GM19240 (cell line): Measurements from ENCODE around the gene PSMA8.
"Not testable (repeated sequence)": the region's sequence is repeated elsewhere in the genome, so short reads cannot be mapped to it uniquely, and the experiment has no call there.

Source experiments
- DNase-seq: peaks from one replicate; pipeline ENCODE4 v3.0.0; 2011; ENCODE audit warnings: low spot score; ENCODE audit not compliant: insufficient read length

The PSMA8 gene

DNA sequence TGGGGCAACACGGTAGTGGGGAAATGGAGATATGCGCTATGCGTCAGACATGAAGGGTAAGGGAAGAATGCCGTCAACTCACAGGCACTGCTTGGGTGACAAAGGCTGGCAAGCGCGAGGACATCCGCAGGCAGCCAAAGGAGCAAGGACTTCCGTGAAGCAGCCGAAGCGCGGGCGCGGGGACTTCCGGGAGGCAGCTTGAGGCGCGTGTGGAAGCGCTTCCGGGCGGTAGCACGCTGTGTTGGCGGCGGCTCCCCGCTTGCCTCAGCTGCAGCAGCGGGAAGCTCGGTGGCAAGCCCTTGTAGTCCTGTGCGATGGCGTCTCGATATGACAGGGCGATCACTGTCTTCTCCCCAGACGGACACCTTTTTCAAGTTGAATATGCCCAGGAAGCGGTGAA lies at the start of gene PSMA8:
Gene PSMA8, plus strand, starts transcription at position 218 of the 400 bp plus-strand sequence. Its CDS starts 97 bp downstream, at position 315.
- DNase-seq, result no peak

DNA sequence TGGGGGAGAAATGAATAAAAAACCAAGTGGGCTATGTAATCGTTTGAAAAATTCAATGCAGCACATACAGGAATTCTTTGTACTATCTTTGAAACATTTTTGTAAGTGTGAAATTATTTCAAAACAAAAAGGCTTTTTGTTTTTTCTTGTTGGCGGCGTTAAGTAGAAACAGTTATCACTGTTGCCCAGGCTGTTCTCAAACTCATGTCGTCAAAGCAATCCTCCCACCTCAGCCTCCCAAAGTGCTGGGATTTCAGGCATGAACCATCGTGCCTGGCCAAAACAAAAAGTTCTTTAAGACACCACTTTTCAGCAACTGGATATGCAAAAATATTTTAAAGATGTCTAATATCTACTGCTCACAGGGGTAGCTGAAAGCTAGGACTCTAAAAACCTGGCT lies 48.6 kb upstream of the PSMA8 start:
- DNase-seq, result no peak

DNA sequence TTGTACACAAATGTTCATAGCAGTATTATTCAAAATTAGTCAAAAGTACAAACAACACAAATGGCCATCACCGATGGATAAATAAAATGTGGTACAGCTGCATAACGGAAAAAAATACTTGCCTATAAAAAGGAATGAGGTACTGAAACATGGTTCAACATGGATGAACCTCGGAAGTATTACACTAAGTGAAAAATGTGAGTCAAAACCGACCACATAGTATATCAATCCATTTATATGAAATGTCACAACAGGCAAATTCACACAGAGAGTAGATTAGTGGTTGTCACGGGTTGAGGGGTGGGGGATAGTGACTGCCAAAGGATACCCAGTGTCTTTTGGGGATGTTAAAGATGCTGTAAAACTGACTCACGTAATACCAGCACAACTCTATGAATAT lies 46.7 kb upstream of the PSMA8 start:
- no peak for DNase-seq

DNA sequence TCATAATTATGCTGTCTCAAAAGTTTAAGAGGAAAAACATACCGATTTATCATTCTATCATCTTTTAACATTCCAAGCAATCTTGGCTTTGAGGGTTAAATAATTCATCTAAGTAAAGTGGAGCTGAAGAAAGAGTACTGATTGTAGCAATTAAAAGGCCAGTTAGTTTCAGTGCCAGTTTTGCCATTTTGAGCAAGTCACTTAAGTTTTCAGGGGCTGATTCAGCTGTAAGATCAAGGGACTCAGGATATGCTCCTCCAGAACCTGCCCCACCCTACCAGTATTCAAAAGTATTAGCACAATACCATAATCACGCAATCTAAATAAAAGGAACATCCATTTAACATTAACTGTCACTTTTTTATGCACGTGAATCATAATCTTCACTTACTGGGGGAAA lies 45.2 kb upstream of the PSMA8 start:
- DNase-seq, result no peak

DNA sequence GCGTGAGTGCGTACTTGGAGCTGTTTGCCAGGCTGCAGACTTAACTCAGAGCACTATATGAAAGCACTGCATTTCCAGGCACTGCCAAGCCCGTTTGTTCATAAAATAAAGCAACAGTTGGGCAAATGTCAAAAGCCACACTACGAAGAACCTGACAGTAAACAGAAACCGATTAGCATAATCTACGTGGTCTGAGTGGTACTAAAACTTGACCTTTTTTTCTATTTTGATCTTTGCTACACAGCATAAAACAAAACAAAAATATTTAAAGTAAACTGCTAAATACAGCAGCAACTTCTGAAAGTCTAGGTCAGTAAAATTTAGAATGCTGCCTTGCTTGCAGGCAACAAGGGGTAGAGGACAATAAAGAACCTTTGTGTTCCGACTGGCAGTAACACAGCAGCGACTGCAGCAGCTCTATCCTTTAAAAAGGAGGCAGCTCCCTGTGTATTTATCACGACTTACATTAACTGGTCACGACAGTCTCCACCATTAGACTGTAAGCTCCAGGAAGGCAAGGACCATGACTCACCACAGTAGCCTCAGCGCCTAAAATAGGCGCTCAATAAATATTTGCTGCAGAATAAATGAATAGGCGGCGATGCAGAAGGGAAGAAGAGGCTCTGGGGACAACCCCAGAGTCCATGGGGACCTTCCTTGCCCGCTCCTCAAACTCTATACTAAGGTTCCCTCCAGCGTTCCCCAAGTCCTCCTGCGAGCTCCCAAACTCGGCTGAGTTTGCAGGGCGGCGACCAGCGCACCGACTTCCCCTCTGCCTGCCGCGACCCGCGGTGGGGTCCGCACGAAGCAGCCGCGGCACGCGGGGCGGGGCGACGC lies 44.2 kb upstream of the PSMA8 start:
- no peak for DNase-seq

DNA sequence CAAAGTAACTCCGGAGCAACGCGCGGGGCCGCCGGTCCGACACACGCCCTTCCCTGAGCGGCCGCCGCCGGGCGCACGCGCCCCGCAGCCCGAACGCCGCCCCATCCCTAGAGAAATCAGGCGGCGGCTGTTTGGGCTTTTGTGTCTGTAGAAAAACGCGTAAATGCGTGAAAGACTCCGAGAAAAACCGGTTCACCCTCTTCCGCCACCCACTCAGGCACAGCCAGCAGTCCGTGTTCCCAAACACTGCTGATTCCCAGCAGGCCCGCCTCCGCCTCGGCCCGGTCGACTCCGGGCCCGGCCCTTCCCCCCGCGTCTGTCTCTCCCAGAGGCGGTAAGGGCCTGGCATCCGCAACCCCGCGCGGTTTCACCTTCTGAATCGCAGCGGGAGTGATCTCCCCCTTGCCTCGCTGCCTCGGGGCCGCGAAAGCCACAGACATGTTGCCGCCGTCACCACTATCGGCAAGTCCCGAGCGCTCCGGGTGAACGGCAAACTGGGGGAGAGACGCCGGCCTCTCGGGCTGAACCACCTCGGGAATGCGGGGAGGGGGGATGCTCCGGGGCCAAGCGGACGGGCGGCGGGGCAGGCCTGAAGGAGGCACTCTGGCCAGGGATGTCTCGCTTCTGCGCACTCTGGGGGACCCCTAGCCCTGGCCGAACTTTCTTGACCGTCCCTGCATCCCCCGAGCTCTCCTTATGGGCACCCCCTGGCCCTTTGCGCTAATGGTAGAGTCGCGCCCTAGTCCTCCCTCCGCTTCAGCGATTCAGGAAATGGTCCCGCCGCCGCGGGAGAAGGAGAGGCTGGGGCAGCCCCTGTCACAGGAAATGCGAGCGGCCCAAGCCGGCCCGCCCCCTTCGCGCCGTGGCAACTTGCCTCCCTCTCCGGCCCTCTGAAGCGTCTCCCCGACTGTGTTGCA lies 43.3 kb upstream of the PSMA8 start, which contains the start of gene SS18:
Gene SS18, minus strand, starts transcription at position 484 of the 917 bp plus-strand sequence. Its CDS starts 44 bp downstream, at position 440.
- DNase-seq, result peak; percentile 61

DNA sequence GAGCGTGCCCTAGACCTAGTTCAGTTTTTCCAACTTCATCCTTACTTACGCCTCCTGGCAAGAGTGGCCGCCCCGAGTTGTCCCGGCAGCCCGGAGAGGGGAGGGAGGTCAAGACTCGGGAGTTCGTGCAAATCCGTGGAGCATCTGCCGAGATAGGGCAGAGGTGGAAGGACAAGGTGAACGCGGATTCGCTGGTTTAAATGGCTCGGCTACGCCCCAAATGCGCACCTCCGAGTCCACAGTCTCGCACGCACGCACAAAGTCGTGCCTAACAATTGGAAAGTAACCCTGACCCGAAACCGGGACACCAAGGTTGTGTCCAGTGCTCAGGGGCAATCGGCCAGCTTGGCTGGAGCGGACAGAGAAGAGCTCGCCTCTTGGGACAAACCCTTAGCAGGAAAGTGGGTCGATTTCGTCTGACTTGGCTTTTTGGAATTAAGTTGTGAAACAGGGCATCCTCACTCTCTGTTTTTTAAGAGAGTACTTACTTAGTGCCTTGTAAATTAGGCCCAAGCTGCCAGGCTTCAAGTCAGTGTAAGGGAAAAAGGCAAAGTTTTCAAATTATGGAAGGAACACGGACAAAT lies 42.5 kb upstream of the PSMA8 start:
- DNase-seq, result peak; percentile 24

DNA sequence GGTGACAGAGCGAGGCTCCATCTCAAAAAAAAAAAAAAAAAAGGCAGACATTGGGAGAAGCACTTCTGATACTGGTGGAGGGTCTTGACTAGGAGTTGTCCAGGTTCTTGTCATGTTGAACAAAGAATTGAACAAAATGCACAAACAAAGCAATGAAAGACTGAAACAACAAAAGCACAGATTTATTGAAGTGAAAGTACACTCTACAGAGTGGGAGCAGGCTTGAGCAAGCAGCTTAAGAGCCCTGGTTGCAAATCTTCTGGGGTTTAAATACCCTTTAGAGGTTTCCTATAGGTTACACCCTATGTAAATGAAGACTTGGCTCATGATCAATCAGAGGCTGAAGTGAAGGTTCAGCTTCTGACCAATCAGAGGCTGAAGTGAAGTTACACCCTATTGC lies 36.8 kb upstream of the PSMA8 start:
- no peak for DNase-seq

DNA sequence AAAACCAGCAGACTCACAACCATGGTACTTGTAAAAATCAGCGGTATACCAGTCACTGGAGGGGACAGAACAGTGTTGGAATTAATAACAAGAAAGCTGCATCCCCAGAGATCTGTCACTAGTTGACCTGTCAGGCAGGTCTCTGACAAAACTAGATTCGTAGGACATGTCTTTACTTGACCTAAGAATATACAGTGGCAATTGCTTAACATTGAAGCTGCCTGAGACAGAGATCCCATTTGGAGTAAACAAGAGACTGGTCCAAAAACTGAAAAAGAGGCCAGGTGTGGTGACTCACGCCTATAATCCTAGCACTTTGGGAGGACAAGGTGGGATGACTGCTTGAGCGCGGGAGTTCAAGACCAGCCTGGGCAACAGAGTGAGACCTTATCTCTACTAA lies 36.1 kb upstream of the PSMA8 start:
- no peak for DNase-seq

DNA sequence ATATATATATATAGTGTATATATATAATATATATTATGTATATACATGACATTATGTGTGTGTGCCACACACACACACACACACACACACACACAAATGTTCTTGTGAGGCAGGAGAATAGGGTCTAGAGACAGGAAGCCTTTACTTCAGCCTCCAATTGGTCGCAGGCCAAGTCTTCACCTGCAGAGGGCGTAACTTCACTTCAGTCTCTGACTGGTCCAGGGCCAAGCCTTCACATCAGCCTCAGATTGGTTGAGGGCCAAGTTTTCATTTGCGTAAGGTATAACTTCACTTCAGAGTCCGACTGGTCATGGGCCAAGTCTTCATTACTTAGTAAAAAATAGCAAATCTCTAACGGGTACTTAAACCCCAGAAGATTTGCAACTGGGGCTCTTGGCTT lies 30.1 kb upstream of the PSMA8 start:
- DNase-seq, result no peak

DNA sequence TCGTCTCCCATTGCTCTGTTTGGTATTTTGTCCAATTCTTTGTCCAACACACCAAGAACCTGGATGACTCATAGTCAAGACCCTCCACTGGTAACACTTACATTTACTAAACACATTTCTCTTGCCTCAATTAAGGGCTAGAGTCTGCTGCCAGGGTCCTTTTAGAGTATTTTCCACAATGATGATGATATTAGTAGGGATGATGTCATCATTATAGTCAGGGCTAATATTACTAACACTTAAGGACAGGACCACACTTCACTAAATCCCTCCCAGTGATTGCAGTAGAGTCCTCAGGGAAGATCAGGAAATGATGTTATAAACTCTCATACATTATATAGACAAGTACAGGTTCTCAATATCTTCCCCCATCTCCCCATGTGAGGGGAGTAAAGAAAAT lies 29.6 kb upstream of the PSMA8 start:
- no peak for DNase-seq

DNA sequence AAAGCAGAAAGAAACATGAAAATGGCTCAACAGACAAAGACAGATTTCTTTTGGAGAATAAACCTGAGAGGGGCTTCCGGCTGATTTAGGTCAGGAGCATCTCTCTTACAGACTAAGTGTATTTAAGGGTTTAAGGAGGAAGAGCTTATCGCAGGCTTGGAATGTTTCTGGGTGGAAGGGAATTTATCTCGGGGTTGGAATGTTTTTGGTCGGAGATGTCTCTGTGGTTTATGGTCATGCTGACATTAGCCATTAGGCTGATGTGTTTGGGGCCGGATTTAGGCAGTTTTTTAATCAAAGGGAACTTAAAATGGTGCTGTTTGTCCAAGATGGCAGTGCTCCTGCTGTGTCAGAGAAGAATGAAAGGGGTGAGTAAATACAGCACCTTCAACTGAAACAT lies 14.4 kb upstream of the PSMA8 start:
- no peak for DNase-seq

DNA sequence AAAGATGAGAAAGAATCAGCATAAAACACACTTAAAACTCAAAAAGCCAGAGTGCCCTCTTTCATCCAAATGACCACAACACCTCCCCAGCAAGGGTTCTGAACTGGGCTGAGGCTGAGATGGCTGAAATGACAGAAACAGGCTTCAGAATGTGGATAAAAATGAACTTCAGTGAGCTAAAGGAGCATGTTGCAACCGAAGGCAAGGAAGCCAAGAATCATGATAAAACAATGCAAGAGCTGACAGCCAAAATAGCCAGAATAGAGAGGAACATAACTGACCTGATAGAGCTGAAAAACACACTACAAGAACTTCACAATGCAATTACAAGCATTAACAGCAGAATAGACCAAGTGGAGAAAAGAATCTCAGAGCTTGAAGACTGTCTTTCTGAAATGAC lies 12.2 kb upstream of the PSMA8 start:
- DNase-seq, result no peak

DNA sequence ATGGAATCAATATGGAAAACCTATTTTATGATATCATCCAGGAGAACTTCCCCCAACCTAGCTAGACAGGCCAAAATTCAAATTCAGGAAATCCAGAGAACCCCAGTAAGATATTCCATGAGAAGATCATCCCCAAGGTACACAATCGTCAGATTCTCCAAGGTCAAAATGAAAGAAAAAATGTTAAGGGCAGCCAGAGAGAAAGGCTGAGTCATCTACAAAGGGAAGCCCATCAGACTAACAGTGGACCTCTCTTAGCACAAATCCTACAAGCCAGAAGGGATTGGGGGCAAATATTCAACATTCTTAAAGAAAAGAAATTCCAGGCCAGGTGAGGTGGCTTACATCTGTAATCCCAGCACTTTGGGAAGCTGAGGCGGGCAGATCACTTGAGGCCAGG lies 11.7 kb upstream of the PSMA8 start:
- not testable (repeated sequence) for DNase-seq

DNA sequence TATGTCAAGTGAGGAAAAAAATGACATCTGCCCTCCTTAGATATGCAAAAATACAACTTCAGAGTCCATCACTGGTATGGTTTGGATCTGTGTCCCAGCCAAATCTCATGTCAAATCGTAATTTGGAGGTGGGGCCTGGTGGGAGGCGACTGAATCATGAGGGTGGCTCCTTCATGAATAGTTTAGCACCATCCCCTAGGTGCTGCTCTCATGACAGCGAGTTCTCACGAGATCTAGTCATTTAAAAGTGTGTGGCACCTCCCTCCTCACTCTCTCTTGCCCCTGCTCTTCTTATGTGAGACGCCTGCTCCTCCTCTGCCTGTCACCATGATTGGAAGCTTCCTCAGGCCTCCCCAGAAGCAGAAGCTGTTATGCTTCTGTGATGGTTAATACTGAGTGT lies 5.9 kb upstream of the PSMA8 start:
- no peak for DNase-seq

DNA sequence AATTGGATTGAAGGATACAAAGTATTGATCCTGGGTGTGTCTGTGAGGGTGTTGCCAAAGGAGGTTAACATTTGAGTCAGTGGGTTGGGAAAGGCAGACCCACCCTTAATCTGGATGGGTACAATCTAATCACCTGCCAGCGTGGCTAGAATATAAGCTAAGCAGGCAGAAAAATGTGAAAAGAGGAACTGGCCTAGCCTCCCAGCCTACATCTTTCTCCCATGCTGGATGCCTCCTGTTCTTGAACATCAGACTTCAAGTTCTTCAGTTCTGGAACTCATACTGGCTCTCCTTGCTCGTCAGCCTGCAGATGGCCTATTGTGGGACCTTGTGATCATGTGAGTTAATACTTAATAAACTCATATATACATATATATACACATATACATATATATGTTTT lies 5.5 kb upstream of the PSMA8 start:
- DNase-seq, result not testable (repeated sequence)

DNA sequence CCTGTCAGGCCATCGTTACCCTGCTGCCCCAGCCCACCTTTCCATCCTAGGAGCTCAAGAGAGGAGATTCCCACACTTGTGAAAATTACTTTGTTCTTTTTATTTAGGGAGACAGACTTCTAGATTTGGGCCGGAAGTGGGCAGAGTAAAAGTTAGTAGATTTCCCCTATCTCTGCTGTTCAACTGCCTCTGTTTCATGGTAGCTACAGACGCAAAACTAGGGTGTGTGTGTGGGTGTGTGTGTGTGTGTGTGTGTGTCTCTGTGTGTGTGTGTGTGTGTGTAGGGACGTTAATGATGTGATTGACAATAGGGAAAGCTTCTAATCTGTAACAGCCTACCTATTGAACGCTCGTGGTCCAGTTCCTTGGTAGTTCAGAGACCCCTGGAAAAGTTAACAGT lies 438 bp downstream of the PSMA8 start:
- DNase-seq, result no peak

DNA sequence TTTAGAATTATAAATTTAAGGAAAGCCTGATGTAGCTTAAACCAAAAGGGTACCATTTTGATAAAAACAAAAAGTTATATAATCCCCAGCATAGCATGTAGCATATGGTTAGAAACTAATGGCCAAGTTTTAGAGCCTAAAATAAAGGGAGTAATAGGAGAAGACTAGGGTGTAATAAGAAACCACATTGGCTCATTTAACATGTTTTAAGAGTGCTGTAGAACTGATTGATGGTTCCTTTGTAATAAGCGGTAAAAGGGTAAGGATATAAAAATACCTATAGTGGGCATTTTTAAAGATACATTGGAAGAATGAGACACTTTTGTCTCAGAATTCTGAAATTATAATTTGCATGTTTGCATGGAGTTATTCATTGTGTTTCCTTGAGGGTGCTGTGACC lies 1.9 kb downstream of the PSMA8 start:
- DNase-seq, result no peak

DNA sequence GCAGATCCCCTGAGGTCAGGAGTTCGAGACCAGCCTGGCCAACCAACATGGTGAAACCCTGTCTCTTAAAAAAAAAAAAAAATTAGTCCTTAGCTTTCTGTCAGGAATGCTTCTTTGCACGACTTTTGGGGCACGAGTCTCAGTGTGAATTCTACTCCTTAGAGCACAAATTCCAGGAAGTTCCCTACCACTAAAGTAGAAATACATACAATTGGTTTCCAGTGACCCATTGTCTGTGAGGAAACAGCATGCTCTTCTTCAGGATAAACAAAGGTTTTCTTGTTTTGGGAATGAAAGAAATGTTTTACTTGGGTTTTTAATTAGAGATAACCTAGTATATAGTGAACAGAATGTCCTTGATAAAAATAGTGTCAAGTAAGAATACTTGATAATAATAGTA lies 23.7 kb downstream of the PSMA8 start:
- no peak for DNase-seq

DNA sequence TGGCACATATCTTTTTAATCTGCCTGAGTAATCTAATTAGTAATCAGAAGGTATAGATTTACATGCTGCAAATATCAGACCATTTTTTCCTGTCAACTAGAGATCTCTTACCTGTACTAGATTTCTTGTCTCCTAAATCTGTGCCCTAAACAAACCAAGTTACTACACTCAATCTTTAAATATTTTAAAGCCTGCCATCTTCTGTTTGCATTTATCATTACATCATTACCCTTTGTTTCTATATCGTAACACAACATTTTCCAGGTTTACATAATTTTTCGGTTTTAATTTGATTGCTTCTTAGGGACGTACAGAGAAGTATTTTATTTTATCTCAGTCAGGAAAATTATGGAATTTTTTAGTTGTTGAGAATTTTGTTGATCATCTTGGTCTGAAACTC lies 25.7 kb downstream of the PSMA8 start:
- DNase-seq, result no peak

DNA sequence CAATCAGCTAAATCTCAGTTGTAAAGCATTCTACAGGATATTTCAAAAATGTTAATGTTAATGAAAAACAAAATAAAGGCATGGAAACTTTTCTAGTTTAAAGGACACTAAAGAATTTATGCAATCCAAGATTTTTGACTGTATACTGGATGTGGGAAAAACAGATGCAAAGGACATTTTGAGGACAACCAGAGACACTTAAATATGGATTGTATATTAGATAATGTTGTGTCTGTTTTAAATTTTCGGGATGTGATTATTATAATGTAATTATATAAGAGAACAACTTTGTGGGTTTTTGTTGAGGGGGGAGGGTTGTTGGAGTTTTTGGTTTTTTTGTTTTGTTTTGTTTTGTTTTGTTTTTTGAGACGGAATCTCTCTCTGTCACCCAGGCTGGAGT lies 30.9 kb downstream of the PSMA8 start:
- no peak for DNase-seq

DNA sequence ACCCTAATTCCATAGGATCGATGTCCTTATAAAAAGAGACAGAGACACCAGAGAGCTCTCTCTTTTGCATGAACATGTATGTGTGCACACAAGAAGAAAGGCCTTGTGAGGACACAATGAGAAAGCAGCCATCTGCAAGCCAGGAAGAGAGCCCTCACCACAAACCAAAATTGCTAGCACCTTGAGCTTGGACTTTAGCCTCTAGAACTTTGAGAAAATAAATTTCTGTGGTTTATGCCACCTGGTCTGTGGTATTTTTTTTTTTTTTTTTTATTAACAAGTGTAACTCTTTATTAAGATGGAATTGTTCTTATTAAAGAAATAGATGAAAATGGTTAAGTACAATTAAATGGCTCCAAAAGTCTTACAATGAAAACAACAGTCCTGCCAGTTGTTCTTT lies 33.9 kb downstream of the PSMA8 start:
- DNase-seq, result not testable (repeated sequence)
